Measurements from ENCODE around the gene ADAMTS5. TPM values are rescaled to one million over a fixed set of nuclear protein-coding genes. Genes with fewer than 3 reads are reported as not detected.

ADAMTS5 gene
- polyA plus RNA-seq, 1 donor (not counting 4 experiments of a cell fraction or from before 2014, with no cell fraction given): 0.01 TPM

GRCh38 chr21:26945916-26946675 lies 20.8 kb downstream of the ADAMTS5 start:
- no peak overlapping the region for H3K9ac ChIP-seq (ENCODE audit: control insufficient read depth, extremely low read depth, insufficient read depth, low read length)
- no peak overlapping the region for H2AFZ ChIP-seq (ENCODE audit: control insufficient read depth, low read length)
- H3K27me3 ChIP-seq (ENCODE audit: control insufficient read depth, extremely low read depth, insufficient read depth, low read length): peaks cover 4% of the 10 kb centered on the region
- H3K27ac ChIP-seq (ENCODE audit: control insufficient read depth, insufficient read depth, low read length): no peak overlapping the region
- FAIRE-seq: no peak
- H4K20me1 ChIP-seq (ENCODE audit: control insufficient read depth, extremely low read depth, insufficient read depth, low read length): no peaks in the 10 kb centered on the region
- H3K4me3 ChIP-seq (ENCODE audit: control insufficient read depth in 2 of 3, extremely low read depth in 1 of 3, insufficient read depth in 2 of 3, low read depth in 1 of 3, low read length in 3 of 3): no peak overlapping the region
- no peaks in the 10 kb centered on the region for H3K79me2 ChIP-seq (ENCODE audit: control insufficient read depth, insufficient read depth, low read length)
- no peaks in the 10 kb centered on the region for H3K9me3 ChIP-seq (ENCODE audit: control insufficient read depth, low read depth, low read length)
- no peaks in the 10 kb centered on the region for H3K4me1 ChIP-seq (ENCODE audit: control insufficient read depth, extremely low read depth, insufficient read depth, low read length)
- H3K4me2 ChIP-seq (ENCODE audit: control insufficient read depth, extremely low read depth, insufficient read depth, low read depth, low read length): no peak overlapping the region
- TF ChIP-seq, protein P1, sequence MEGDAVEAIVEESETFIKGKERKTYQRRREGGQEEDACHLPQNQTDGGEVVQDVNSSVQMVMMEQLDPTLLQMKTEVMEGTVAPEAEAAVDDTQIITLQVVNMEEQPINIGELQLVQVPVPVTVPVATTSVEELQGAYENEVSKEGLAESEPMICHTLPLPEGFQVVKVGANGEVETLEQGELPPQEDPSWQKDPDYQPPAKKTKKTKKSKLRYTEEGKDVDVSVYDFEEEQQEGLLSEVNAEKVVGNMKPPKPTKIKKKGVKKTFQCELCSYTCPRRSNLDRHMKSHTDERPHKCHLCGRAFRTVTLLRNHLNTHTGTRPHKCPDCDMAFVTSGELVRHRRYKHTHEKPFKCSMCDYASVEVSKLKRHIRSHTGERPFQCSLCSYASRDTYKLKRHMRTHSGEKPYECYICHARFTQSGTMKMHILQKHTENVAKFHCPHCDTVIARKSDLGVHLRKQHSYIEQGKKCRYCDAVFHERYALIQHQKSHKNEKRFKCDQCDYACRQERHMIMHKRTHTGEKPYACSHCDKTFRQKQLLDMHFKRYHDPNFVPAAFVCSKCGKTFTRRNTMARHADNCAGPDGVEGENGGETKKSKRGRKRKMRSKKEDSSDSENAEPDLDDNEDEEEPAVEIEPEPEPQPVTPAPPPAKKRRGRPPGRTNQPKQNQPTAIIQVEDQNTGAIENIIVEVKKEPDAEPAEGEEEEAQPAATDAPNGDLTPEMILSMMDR (optimal IDR thresholded peaks at IDR 0.05 in 1 of 3, IDR thresholded peaks at IDR 0.05 in 1 of 3, conservative IDR thresholded peaks at IDR 0.05 in 1 of 3; ENCODE audit: extremely low read depth in 1 of 3, insufficient read depth in 2 of 3, low read length in 3 of 3): no peak
- TF ChIP-seq EZH2 (IDR thresholded peaks at IDR 0.05; ENCODE audit: low read length): no peak
- no peaks in the 10 kb centered on the region for H3K36me3 ChIP-seq (ENCODE audit: control insufficient read depth in 2 of 2, extremely low read depth in 1 of 2, insufficient read depth in 2 of 2, low read length in 2 of 2)
- no peaks in the 10 kb centered on the region for H3K9me1 ChIP-seq (ENCODE audit: control insufficient read depth, extremely low read depth, insufficient read depth, low read length)
- no peak for DNase-seq (ENCODE audit: low read depth, low spot score)
- dilution Hi-C loops (cut with MboI; ENCODE audit: extremely low pct_ligation_motif_present, low sequenced_read_pairs): no loop called here

DNA sequence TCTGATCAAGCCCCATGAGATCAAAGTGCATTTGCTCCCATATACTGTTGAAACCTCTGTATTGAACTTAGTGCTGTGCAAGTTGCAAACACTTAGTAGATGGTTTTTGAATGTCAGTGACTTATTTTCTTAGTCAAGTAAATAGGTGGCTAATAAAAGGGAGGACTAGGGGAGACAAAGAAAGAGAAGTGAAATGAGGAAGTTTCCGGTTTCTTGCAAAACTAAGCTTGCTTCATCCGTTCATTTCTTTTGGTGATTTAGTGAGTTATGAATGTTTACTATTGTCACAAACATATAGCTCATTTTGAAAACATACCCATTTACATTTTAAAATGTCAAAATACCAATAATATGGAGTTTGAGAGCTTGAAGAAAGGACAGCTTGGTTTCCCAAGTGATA lies 23.0 kb downstream of the ADAMTS5 start:
- H3K4me1 ChIP-seq (ENCODE audit: control insufficient read depth, extremely low read depth, insufficient read depth, low read length): no peaks in the 10 kb centered on the region
- no peak for FAIRE-seq
- no peaks in the 10 kb centered on the region for H3K9me1 ChIP-seq (ENCODE audit: control insufficient read depth, extremely low read depth, insufficient read depth, low read length)
- H3K4me2 ChIP-seq (ENCODE audit: control insufficient read depth, extremely low read depth, insufficient read depth, low read depth, low read length): no peak overlapping the region
- TF ChIP-seq EZH2 (IDR thresholded peaks at IDR 0.05; ENCODE audit: low read length): no peak
- TF ChIP-seq, protein P1 (optimal IDR thresholded peaks at IDR 0.05 in 1 of 3, IDR thresholded peaks at IDR 0.05 in 1 of 3, conservative IDR thresholded peaks at IDR 0.05 in 1 of 3; ENCODE audit: extremely low read depth in 1 of 3, insufficient read depth in 2 of 3, low read length in 3 of 3): no peak
- H4K20me1 ChIP-seq (ENCODE audit: control insufficient read depth, extremely low read depth, insufficient read depth, low read length): no peaks in the 10 kb centered on the region
- H3K27me3 ChIP-seq (ENCODE audit: control insufficient read depth, extremely low read depth, insufficient read depth, low read length): peaks cover 4% of the 10 kb centered on the region
- H3K9me3 ChIP-seq (ENCODE audit: control insufficient read depth, low read depth, low read length): no peaks in the 10 kb centered on the region
- no peaks in the 10 kb centered on the region for H3K79me2 ChIP-seq (ENCODE audit: control insufficient read depth, insufficient read depth, low read length)
- H3K9ac ChIP-seq (ENCODE audit: control insufficient read depth, extremely low read depth, insufficient read depth, low read length): no peak overlapping the region
- dilution Hi-C loops (cut with MboI; ENCODE audit: extremely low pct_ligation_motif_present, low sequenced_read_pairs): no loop called here
- no peak overlapping the region for H3K4me3 ChIP-seq (ENCODE audit: control insufficient read depth in 2 of 3, extremely low read depth in 1 of 3, insufficient read depth in 2 of 3, low read depth in 1 of 3, low read length in 3 of 3)
- DNase-seq (ENCODE audit: low read depth, low spot score): no peak
- H2AFZ ChIP-seq (ENCODE audit: control insufficient read depth, low read length): no peak overlapping the region
- no peak overlapping the region for H3K27ac ChIP-seq (ENCODE audit: control insufficient read depth, insufficient read depth, low read length)
- no peaks in the 10 kb centered on the region for H3K36me3 ChIP-seq (ENCODE audit: control insufficient read depth in 2 of 2, extremely low read depth in 1 of 2, insufficient read depth in 2 of 2, low read length in 2 of 2)

All from keratinocyte (primary cell).